H1 (cell line): ENCODE measurements around the gene LOXL1. TPM values are rescaled to one million over a fixed set of nuclear protein-coding genes. Genes with fewer than 3 reads are reported as not detected.
A peak's percentile ranks its signal among the peaks of the same experiment; 100 is the strongest.

Source experiments
- CTCF ChIA-PET: fragments of 300-600 bp; sonication (Branson Sonifier 250); formaldehyde crosslinking; loops from one replicate; lab custom pipeline; 2021; ENCODE audit not compliant: partially characterized antibody; lab: Charles Lee
- POLR2A ChIA-PET: fragments of 300-600 bp; sonication (Branson Sonifier 250); formaldehyde crosslinking; loops from one replicate; lab custom pipeline; 2021; ENCODE audit warnings: inconsistent platforms; ENCODE audit not compliant: partially characterized antibody; lab: Charles Lee
- DNase-seq, 2 experiments: peaks; one replicate each; pipeline versions ENCODE4 v3.0.0 to v3.0.0-alpha.2; 2010 to 2022; ENCODE audit warnings: low spot score in 2 of 2, low read depth in 1 of 2, mixed read lengths in 1 of 2
- FAIRE-seq: peaks from 2 replicates; lab custom pipeline; 2011; peaks lifted over from hg19 to GRCh38; lab: Jason Lieb, UNC
- H2AFZ ChIP-seq: 2 replicates; pipeline ENCODE4 v1.8.1; 2012; ENCODE audit warnings: low read length, inconsistent platforms
- H2AK5ac ChIP-seq: 2 replicates; pipeline ENCODE4 v1.6.1; 2013; ENCODE audit warnings: low read depth, low read length
- H2BK120ac ChIP-seq: replicated peaks from 2 replicates; pipeline ENCODE3; 2013; ENCODE audit warnings: low read depth, low read length, inconsistent platforms
- H2BK12ac ChIP-seq: 2 replicates; pipeline ENCODE4 v1.6.1; 2013; ENCODE audit warnings: low read depth, low read length
- H2BK15ac ChIP-seq: 2 replicates; pipeline ENCODE4 v1.6.1; 2013; ENCODE audit warnings: low read length
- H2BK20ac ChIP-seq: 2 replicates; pipeline ENCODE4 v1.6.1; 2013; ENCODE audit warnings: low read length
- H2BK5ac ChIP-seq: 2 replicates; pipeline ENCODE4 v1.6.1; 2013; ENCODE audit warnings: low read depth, low read length
- H3K14ac ChIP-seq: 2 replicates; pipeline ENCODE4 v1.6.1; 2013; ENCODE audit warnings: inconsistent platforms; ENCODE audit not compliant: insufficient read length
- H3K18ac ChIP-seq: 2 replicates; pipeline ENCODE4 v1.6.1; 2013; ENCODE audit warnings: low read length; ENCODE audit errors: extremely low read depth
- H3K23ac ChIP-seq: 2 replicates; pipeline ENCODE4 v1.6.1; 2013; ENCODE audit warnings: inconsistent platforms; ENCODE audit not compliant: insufficient read length
- H3K23me2 ChIP-seq: 2 replicates; pipeline ENCODE4 v1.6.1; 2013; ENCODE audit warnings: low read depth, low read length
- H3K27ac ChIP-seq: 2 replicates; pipeline ENCODE4 v1.6.1; 2011; ENCODE audit warnings: low read depth, low read length, inconsistent platforms
- H3K27me3 ChIP-seq, 4 experiments: replicated peaks in 1 of 4; 1 replicate in 1 of 4; 2 replicates in 3 of 4; pipeline versions ENCODE4 v1.6.1 to v1.8.1; 2011 to 2013; ENCODE audit warnings: low read length in 3 of 4, mild to moderate bottlenecking in 3 of 4, inconsistent platforms in 2 of 4, mixed read lengths in 2 of 4, moderate library complexity in 1 of 4; ENCODE audit not compliant: control insufficient read depth in 3 of 4, insufficient read depth in 3 of 4; ENCODE audit errors: extremely low read depth in 1 of 4
- H3K36me3 ChIP-seq, 4 experiments: 2 replicates each; pipeline versions ENCODE4 v1.6.1 to v1.8.1; 2011 to 2013; ENCODE audit warnings: mild to moderate bottlenecking in 4 of 4, low read length in 3 of 4, moderate library complexity in 2 of 4, control low read depth in 1 of 4, inconsistent platforms in 1 of 4; ENCODE audit not compliant: insufficient read depth in 4 of 4, control insufficient read depth in 2 of 4
- H3K4ac ChIP-seq: replicated peaks from 2 replicates; pipeline ENCODE3; 2013; ENCODE audit warnings: low read length, low read depth, mixed read lengths, inconsistent platforms; ENCODE audit not compliant: insufficient read length
- H3K4me1 ChIP-seq, 4 experiments: replicated peaks in 1 of 4; 1 replicate in 1 of 4; 2 replicates in 3 of 4; pipeline versions ENCODE4 v1.6.1 to v1.8.1; 2011 to 2013; ENCODE audit warnings: low read length in 3 of 4, inconsistent platforms in 2 of 4, mixed read lengths in 1 of 4; ENCODE audit not compliant: insufficient read depth in 4 of 4, control insufficient read depth in 3 of 4
- H3K4me2 ChIP-seq, 2 experiments: 2 replicates each; pipeline versions ENCODE4 v1.6.1 to v1.8.1; 2011 to 2013; ENCODE audit warnings: low read depth in 2 of 2, low read length in 2 of 2, control low read depth in 1 of 2, inconsistent platforms in 1 of 2, mild to moderate bottlenecking in 1 of 2; ENCODE audit not compliant: insufficient read depth in 1 of 2
- H3K4me3 ChIP-seq, 4 experiments: fragments of 200-600, 300-600 bp in 1 of 4; sonication (generic), shearing (Covaris generic), sonication (Bioruptor Twin) in 1 of 4; 2 replicates each; pipeline versions ENCODE4 v1.5.1 to v1.8.1; 2011 to 2016; ENCODE audit warnings: low read length in 4 of 4, low read depth in 3 of 4, control low read depth in 2 of 4, inconsistent platforms in 2 of 4, mild to moderate bottlenecking in 2 of 4, mixed read lengths in 1 of 4, moderate library complexity in 1 of 4; ENCODE audit not compliant: insufficient read depth in 2 of 4; ENCODE audit errors: extremely low read depth in 1 of 4
- H3K56ac ChIP-seq: replicated peaks from 2 replicates; pipeline ENCODE3; 2013; ENCODE audit warnings: low read depth, mild to moderate bottlenecking, mixed read lengths, low read length, inconsistent platforms; ENCODE audit not compliant: insufficient read length
- H3K79me1 ChIP-seq: 2 replicates; pipeline ENCODE4 v1.6.1; 2013; ENCODE audit warnings: low read depth, low read length, control low read depth
- H3K79me2 ChIP-seq, 2 experiments: 2 replicates each; pipeline versions ENCODE4 v1.6.1 to v1.8.1; 2012 to 2013; ENCODE audit warnings: low read length in 2 of 2, mild to moderate bottlenecking in 2 of 2, inconsistent platforms in 1 of 2; ENCODE audit not compliant: insufficient read depth in 2 of 2, control insufficient read depth in 1 of 2
- H3K9ac ChIP-seq, 4 experiments: replicated peaks in 1 of 4; 1 replicate in 1 of 4; 2 replicates in 3 of 4; pipeline versions ENCODE4 v1.6.1 to v1.8.1; 2011 to 2013; ENCODE audit warnings: low read depth in 3 of 4, low read length in 3 of 4, control low read depth in 2 of 4, mild to moderate bottlenecking in 2 of 4, moderate library complexity in 2 of 4, inconsistent platforms in 1 of 4; ENCODE audit errors: extremely low read depth in 1 of 4
- H3K9me3 ChIP-seq, 2 experiments: 2 replicates each; pipeline versions ENCODE4 v1.6.1 to v1.8.1; 2012 to 2013; ENCODE audit warnings: mild to moderate bottlenecking in 2 of 2, moderate library complexity in 2 of 2, control low read depth in 1 of 2, inconsistent platforms in 1 of 2, low read depth in 1 of 2, low read length in 1 of 2, mixed read lengths in 1 of 2; ENCODE audit not compliant: insufficient read depth in 2 of 2
- H4K20me1 ChIP-seq, 2 experiments: replicated peaks in 1 of 2; 2 replicates each; pipeline versions ENCODE3 to v1.8.1; 2011 to 2013; ENCODE audit warnings: inconsistent platforms in 2 of 2, low read length in 2 of 2, mild to moderate bottlenecking in 1 of 2; ENCODE audit not compliant: insufficient read depth in 2 of 2, control insufficient read depth in 1 of 2
- H4K5ac ChIP-seq: 2 replicates; pipeline ENCODE4 v1.6.1; 2013; ENCODE audit warnings: low read length, low read depth, mixed read lengths, inconsistent platforms; ENCODE audit not compliant: insufficient read length
- H4K8ac ChIP-seq: 2 replicates; pipeline ENCODE4 v1.8.0; 2013; ENCODE audit warnings: mild to moderate bottlenecking, moderate library complexity, low read length, inconsistent platforms; ENCODE audit not compliant: insufficient read depth; ENCODE audit errors: extremely low read depth
- H4K91ac ChIP-seq: replicated peaks from 2 replicates; pipeline ENCODE3; 2013; ENCODE audit warnings: low read length, mixed read lengths, inconsistent platforms; ENCODE audit not compliant: insufficient read length
- BRCA1 ChIP-seq: IDR thresholded peaks from 2 replicates; pipeline ENCODE4 v1.6.1; 2012; ENCODE audit warnings: low read depth, low read length, improper control_type of control experiment
- CBX5 ChIP-seq: fragments of 300-800, 300-1000 bp; sonication (generic); IDR thresholded peaks from 2 replicates; pipeline ENCODE4 v1.7.1; 2016; ENCODE audit warnings: antibody characterized with exemption, low read length, low read depth
- CBX8 ChIP-seq: fragments of 300-800, 300-1000 bp; sonication (generic); IDR thresholded peaks from 2 replicates; pipeline ENCODE4 v1.7.1; 2016; ENCODE audit warnings: low read depth, low read length, borderline replicate concordance
- FOSL1 ChIP-seq: IDR thresholded peaks from 2 replicates; pipeline ENCODE4 v1.6.1; 2011; ENCODE audit warnings: mild to moderate bottlenecking, low read depth, low read length, moderate library complexity; ENCODE audit not compliant: insufficient read depth
- GABPA ChIP-seq: IDR thresholded peaks from 2 replicates; pipeline ENCODE4 v1.6.1; 2011; ENCODE audit warnings: mild to moderate bottlenecking, low read length, moderate library complexity, borderline replicate concordance; ENCODE audit not compliant: insufficient read depth
- HDAC2 ChIP-seq, 2 experiments: fragments of 300-600 bp in 1 of 2; sonication (generic) in 1 of 2; IDR thresholded peaks; 2 replicates each; pipeline ENCODE4 v1.6.1; 2011 to 2012; ENCODE audit warnings: low read depth in 2 of 2, low read length in 2 of 2, mild to moderate bottlenecking in 2 of 2, moderate library complexity in 2 of 2, borderline replicate concordance in 1 of 2, inconsistent platforms in 1 of 2
- JUND ChIP-seq: IDR thresholded peaks from 2 replicates; pipeline ENCODE4 v1.6.1; 2011; ENCODE audit warnings: mild to moderate bottlenecking, improper control_type of control experiment, low read length
- NRF1 ChIP-seq: IDR thresholded peaks from 2 replicates; pipeline ENCODE4 v1.6.1; 2011; ENCODE audit warnings: mild to moderate bottlenecking, low read depth, low read length, improper control_type of control experiment
- POU5F1 ChIP-seq: IDR thresholded peaks from 2 replicates; pipeline ENCODE4 v1.6.1; 2011; ENCODE audit warnings: low read depth, mild to moderate bottlenecking, low read length, moderate library complexity
- SIN3A ChIP-seq, 2 experiments: IDR thresholded peaks in 1 of 2; conservative IDR thresholded peaks in 1 of 2; 2 replicates each; pipeline ENCODE4 v1.6.1; 2011 to 2012; ENCODE audit warnings: low read length in 2 of 2, improper control_type of control experiment in 1 of 2, low read depth in 1 of 2, mild to moderate bottlenecking in 1 of 2
- SIRT6 ChIP-seq: IDR thresholded peaks from one replicate; pipeline ENCODE4 v1.7.1; 2012; ENCODE audit warnings: low read length, inconsistent platforms
- TBP ChIP-seq: IDR thresholded peaks from 2 replicates; pipeline ENCODE4 v1.6.1; 2011; ENCODE audit warnings: low read depth, low read length, improper control_type of control experiment
- TCF12 ChIP-seq: IDR thresholded peaks from 2 replicates; pipeline ENCODE4 v1.6.1; 2011; ENCODE audit warnings: low read depth, mild to moderate bottlenecking, low read length
- WGBS, 2 experiments: shearing (Covaris generic) in 1 of 2; methylation state at CpG; one replicate each; pipeline versions ENCODE4 v1.1.6 to v1.1.7; 2013 to 2015; ENCODE audit warnings: low lambda C conversion rate in 2 of 2, mixed read lengths in 2 of 2, inconsistent platforms in 1 of 2, low coverage in 1 of 2, missing lambda C conversion rate in 1 of 2; ENCODE audit not compliant: insufficient replicate concordance in 2 of 2, insufficient coverage in 1 of 2, insufficient read length in 1 of 2; ENCODE audit errors: extremely low coverage in 1 of 2, missing lambda C conversion rate in 1 of 2; 5-methylcytosine and 5-hydroxymethylcytosine counted together
- polyA plus RNA-seq, 7 experiments: library from polyadenylated mRNA; depleted of rRNA in 3 of 7; stranded (reverse) in 5 of 7; unstranded in 2 of 7; fragments of >200 nt in 5 of 7; fragments of 200-250 nt in 2 of 7; gene quantifications; 1 replicate in 5 of 7; 2 replicates in 1 of 7; 4 replicates in 1 of 7; pipeline versions ENCODE4 v1.2.1 to v1.2.3, GENCODE V29; 2011 to 2013; ENCODE audit warnings: missing spikeins in 2 of 7, mixed read lengths in 2 of 7
- total RNA-seq: library from RNA; stranded (reverse); fragmentation: NEBNext Ultra II Directional; extraction: Animal tissue kit (Norgen Biotek cat#: 25700); gene quantifications from 2 replicates; pipeline ENCODE4 v1.2.1, GENCODE V29; 2021
- TF ChIP-seq, protein P1 (sequence below): IDR thresholded peaks from 2 replicates; pipeline ENCODE4 v1.6.1; 2011; ENCODE audit warnings: low read length, improper control_type of control experiment

Gene LOXL1
- total and polyA plus RNA-seq, 2 of the 8 experiments (the other 6 are each of a cell fraction or from before 2014, with no cell fraction given) = 8.1 to 14.4 TPM

DNA sequence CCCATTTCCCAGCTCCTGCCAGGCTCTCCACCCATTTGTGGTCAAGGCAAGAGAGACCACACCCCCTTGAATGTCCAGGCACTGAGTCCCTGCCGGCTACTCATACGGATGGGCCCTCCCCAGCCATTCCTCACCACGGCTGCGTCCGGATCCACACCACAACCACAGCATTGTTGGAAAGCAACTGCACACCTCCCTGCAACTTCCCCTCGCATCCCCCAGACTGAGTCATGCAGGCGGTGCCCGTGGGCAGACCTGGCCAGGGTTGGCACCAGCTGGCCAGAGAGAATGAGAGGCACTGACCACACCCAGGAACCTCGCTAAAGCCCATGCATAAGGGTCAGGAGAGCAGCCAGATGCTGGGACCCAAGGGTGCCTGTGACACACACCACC is 30.5 kb downstream of the LOXL1 start:
- H3K4ac ChIP-seq = no peak overlapping the region
- H3K23me2 ChIP-seq = no peaks in the 10 kb centered on the region
- no peak overlapping the region for H3K23ac ChIP-seq
- H3K4me3 ChIP-seq = no peak overlapping the region
- H2BK15ac ChIP-seq = no peak overlapping the region
- peak overlapping the region; percentile 73 for H4K91ac ChIP-seq
- H2AFZ ChIP-seq = no peak overlapping the region
- POLR2A ChIA-PET = no interaction called here
- peaks cover 1 to 6% (median 5%) of the 10 kb centered on the region in 4 experiments for H3K4me1 ChIP-seq
- FAIRE-seq (no peak), DNase-seq (no peak)
- H3K79me1 ChIP-seq = no peaks in the 10 kb centered on the region
- H2BK12ac ChIP-seq = no peak overlapping the region
- H4K8ac ChIP-seq = no peak overlapping the region
- no peak overlapping the region for H3K27ac ChIP-seq
- H2BK20ac ChIP-seq = no peak overlapping the region
- CTCF ChIA-PET = interaction anchor here (0.7 to 2.0 kb wide), 8 partner anchors 11 to 97 kb away, joined by 3 to 8 read pairs (median 3); partner anchors contain the start of genes STOML1 and TBC1D21
- H3K4me2 ChIP-seq = no peak overlapping the region
- H2BK5ac ChIP-seq = no peak overlapping the region
- no peaks in the 10 kb centered on the region for H3K27me3 ChIP-seq
- no peaks in the 10 kb centered on the region for H3K79me2 ChIP-seq
- no peak overlapping the region for H2AK5ac ChIP-seq
- H3K9ac ChIP-seq = no peak overlapping the region
- no peaks in the 10 kb centered on the region for H3K36me3 ChIP-seq
- H3K14ac ChIP-seq = no peak overlapping the region
- H3K18ac ChIP-seq = no peak overlapping the region
- no peaks in the 10 kb centered on the region for H3K9me3 ChIP-seq
- H2BK120ac ChIP-seq = no peak overlapping the region
- no peaks in the 10 kb centered on the region for H4K20me1 ChIP-seq
- WGBS, 2 experiments = 85% methylated on average over 9 of the region's 9 CpGs; no CpG with 5 or more reads in 1 of the 2 experiments
- H3K56ac ChIP-seq = no peak overlapping the region
- H4K5ac ChIP-seq = no peak overlapping the region
- TF ChIP-seq JUND = no peak
- TF ChIP-seq POU5F1 = no peak
- TF ChIP-seq HDAC2 (IDR thresholded peaks at IDR 0.05; ENCODE audit: borderline replicate concordance in 1 of 2, low read depth in 2 of 2, low read length in 2 of 2) = no peak
- no peak for TF ChIP-seq SIRT6
- TF ChIP-seq FOSL1 = no peak
- TF ChIP-seq, protein P1, sequence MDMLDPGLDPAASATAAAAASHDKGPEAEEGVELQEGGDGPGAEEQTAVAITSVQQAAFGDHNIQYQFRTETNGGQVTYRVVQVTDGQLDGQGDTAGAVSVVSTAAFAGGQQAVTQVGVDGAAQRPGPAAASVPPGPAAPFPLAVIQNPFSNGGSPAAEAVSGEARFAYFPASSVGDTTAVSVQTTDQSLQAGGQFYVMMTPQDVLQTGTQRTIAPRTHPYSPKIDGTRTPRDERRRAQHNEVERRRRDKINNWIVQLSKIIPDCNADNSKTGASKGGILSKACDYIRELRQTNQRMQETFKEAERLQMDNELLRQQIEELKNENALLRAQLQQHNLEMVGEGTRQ = no peak
- TF ChIP-seq CBX8 = no peak
- TF ChIP-seq NRF1 = no peak
- TF ChIP-seq TCF12 = no peak
- no peak for TF ChIP-seq SIN3A (conservative IDR thresholded peaks at IDR 0.05 in 1 of 2, IDR thresholded peaks at IDR 0.05 in 1 of 2; ENCODE audit: low read depth in 1 of 2, low read length in 2 of 2)
- TF ChIP-seq CBX5 = no peak
- TF ChIP-seq BRCA1 = no peak
- no peak for TF ChIP-seq TBP
- TF ChIP-seq GABPA = no peak
